Activated T-cell treated with anti-CD3 and anti-CD28 coated beads, Interleukin-2, amount 50 U/mL, for 1 hour (primary cell): Measurements from ENCODE around the gene LIMD2.
A peak's percentile ranks its signal among the peaks of the same experiment; 100 is the strongest.

Source experiments
- DNase-seq: peaks from one replicate; pipeline ENCODE4 v3.0.0-alpha.2; 2020

LIMD2 gene

DNA sequence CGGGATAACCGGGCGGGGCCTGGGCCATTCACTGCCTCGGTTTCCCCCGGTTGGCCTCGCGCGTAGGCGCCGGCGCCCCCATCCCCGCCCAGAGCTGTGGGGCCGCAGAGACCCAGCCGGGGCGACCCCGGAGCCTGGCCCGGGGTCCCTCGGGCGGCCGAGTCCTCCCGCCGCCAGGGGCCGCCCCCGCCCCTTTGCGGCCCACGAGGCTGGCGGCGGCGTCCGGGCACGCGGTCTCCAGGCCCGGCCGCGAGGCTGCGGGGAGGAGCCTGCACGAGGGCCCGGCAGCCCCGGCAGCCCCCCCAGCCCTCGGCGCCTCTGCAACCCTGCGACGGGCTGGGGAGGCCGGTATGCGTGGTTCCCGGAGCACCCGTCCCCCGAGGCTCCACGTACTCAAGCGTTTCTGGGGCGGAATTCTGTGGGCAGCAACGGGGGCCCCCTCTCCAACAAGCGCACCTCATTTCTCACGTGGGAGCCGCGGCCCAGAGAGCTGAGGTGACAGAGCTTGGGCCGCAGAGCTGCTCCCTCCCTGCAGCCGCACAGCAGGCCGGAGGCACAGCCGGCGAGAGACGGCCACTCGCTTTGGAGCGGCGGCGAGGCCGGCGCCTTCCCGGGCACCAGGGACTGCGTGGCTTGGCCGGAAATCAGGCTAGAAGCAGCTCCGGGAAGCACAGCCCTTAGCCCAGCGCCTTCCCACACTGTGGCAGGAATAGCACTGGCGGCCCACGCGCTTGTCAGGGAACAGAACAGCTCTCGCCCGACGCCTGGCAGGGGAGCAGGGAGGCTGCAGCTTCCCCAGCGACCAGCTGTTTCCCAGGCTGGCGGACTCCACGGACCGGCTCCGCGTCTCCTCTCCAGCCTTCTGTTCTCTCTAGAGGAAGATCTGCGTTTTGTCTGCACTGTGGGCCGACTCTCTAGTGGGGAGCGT, 867 bp upstream of the LIMD2 start:
- DNase-seq: peak; percentile 69

DNA sequence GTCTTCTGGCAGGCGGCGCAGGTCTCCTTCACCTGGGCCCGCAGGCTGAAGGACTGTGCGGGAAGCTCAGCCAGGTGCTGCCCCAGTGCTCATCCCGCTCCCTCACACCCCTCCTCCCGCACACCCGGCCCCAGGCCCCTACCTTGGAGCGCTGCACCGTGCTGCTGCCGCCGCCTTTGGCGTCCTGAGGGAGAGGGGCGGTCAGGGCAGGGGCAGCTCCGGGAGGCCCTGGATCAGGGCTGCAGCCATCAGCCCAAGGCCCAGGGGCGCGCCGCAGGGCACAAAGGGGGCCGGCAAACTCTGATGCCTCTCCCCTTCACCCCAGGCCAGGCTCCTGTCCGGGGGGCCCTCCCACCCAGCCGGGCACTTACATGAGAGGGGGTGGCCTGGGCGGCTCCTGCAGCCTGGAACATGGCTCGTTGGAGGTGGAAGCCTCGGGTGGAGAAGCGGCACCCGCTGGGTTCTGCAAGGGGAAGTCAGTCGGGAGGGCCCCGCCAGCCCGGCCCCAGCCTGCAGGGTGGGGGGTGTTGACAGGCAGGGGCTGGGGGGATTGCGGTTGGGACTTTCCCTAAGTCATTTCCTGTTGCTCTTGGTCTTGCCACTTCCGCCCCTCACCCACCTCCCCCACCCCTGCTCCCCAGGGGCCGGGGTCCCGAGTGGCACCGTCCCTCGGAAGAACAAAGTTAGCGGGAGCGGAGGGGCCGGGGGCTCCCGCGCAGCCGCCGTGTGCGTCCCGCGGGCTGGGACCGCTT, 863 bp downstream of the LIMD2 start:
- peak; percentile 83 for DNase-seq

DNA sequence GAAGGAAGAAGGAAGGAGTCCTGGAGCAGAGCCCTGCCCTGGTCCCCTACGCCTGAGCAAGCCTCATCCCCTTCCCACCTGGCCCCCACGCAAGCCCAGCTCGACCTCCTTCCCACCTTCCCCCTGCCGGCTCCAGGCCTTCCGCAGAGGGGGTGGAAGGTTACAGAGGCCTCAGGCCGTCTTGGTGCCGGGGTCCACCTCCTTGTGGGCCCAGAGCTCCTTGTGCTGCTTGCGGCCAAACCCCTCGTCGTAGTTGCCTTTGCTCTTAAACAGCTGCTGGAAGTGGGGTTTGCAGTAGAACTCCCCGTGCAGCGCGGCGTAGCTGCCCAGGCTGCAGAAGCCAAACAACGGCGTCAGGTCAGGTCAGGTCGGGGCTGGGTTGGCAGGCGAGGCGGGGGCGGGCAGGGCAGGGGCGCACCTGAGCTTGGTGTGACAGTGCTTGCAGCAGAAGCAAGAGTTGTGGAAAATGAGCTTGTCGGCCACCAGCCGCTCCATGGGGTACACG, 1.5 kb downstream of the LIMD2 start:
- DNase-seq: no peak

DNA sequence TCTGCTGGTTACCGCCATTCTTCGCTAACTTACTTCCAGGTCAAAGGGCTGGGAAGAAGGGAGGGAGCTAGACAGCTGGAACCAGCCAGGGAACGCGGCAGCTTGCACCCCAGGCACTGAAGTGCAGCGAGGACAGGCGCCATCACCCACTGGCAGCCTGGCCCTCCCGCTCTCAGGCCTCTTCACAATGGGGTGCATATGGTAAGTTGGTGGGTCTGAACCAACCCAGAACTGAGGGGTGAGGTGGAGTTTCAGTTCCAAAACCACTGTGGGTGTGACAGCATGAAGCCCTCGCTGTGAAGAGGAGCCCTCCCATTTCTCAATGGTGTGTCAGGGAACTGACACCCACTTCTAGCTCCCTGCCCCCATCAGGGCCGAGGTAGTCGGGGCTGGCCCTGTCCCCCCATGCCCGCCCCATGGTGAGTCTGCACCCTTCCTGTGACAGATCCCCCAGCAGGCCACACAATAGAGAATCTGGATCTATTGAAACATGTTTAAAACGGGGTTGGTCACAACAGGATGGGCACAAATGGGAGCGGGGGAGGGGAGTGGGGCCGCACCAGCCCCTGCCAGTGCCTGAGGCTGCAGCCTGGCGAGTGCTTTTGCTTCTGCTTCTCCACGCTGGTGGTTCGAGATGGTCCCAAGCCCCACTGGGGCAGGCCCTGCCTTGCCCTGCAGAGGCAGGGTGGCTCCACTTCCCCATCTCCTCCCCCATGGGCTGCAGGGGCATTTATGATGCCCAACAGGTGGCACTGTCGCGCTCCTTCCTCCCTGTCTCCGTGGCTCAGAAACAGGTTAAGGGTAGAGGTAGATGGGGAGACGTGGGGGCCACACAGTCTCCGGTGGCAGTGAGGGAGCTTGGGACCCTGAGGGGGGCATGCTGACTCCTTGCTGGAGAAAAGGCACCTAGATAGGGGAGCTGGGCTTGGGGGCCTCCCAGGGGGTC, 2.3 kb downstream of the LIMD2 start:
- DNase-seq: peak; percentile 86

DNA sequence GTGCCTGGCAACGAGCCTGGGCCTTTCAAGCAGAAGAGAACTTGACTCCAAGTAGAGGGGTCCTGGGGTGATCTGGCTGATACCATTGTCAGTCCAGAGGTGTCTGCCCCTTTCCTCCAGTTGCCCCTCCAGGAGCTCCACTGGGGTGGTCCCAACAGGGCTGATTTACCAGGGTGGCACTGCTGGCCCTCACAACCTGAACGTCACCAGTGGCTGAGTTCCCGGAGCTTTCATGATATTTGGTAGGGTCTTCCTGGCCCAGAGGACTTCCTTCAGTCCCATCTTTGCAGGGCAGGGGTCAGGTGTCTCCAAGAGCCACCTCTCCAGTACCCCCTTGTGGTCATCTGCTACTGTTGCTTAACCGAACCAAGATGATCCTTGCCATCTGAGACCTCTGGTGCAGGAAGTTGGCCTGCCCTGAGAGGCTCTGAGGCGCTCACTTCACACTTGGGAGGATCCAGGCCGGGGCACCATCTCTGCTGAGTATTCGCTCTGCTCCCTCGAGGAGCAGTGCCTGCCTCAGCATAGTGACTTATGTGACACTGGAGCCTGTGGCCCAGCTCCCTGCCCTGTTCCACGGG, 3.5 kb downstream of the LIMD2 start:
- DNase-seq: peak; percentile 60

DNA sequence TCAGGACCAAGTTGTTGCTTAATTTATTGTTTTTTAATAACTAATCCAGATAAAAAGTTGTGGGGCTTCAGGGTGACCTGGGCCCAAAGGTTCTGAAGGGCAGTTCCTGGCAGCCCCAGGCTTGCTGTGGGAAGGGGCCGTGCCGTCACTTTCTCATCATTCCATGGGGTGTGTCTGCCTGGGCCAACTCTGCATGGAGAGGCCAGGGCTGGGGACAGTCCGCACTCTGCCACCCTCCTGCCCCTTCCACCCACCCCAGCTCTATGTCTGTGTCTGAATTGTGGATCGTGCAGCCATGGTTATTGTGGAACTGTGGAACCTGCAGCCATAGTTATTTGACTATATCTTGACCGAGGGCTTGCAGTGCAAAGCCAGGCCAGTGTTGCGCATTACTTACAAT, 4.0 kb downstream of the LIMD2 start:
- peak; percentile 48 for DNase-seq

DNA sequence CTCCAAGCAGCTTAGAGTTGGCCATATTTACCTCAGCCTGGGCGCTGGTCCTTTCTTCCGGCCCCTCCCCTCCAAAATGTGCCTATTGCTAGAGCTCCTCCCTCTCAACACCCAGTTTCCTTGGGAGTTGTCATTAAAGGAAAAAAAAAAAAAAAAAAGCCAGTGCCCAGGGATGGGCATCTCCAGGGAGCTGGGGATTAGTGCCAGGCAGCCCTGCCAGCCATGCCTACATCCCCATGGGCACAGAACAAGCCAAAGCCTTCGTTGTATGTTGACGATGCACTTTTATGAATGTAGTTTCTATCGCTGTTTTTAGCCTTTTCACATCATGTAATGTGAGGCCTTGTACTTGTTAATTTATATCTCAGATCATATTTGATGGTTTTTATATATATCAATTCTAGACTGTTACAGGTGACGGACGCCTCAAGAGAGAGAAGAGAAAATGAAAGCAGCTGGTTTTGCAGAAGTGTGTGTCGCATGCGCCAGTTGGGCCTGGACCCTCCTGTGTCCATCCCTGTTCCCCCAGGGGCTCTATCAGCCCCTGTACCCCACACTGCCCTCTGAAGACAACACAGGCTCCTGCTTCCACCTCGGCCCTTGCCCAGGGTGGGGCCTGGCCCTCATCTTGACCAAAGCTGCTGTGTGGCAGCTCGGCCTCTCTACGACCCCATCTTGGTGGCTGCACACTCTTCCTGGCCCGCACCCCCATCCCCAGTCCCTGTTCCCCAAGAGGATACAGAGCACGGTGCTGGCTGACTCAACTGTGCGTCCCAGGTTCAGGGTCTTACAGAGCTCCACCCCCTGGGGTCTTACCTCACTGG, 4.8 kb downstream of the LIMD2 start:
- peak; percentile 53 for DNase-seq

DNA sequence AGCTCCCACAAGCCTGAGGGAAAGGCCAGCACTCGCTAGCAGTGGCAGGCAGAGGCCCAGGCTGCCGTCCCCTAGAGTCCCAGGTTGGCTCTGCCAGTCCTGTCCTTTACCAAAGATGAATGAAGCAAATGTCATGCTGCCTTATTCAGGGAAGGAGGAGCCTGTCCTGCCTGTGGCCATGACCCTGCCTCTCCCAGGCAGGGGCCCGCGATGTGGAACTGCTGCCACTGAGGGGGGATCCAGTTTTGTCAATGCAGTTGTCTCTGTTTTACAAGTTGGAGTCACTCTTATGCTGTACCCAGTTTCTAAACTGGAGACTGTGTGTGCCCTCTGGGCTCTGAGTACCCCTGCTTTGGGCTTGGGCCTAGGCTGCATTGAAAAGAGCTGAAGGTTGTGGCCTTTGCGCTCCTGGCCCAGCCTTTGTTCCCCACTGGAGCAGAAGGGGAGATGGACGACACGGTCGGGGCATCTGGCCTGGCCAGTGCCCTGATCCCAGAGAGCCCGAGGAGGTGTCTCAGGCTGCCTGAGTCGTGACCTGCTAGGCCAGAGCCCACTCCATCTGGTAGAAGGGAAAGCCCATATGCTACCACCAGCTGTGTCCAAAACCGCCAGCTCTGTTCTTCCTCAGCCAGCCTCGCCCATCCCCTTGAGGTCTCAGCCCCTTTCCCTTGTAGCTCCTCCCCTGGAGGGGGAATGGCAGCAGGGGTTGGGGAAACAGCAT, 5.5 kb downstream of the LIMD2 start:
- peak; percentile 34 for DNase-seq

DNA sequence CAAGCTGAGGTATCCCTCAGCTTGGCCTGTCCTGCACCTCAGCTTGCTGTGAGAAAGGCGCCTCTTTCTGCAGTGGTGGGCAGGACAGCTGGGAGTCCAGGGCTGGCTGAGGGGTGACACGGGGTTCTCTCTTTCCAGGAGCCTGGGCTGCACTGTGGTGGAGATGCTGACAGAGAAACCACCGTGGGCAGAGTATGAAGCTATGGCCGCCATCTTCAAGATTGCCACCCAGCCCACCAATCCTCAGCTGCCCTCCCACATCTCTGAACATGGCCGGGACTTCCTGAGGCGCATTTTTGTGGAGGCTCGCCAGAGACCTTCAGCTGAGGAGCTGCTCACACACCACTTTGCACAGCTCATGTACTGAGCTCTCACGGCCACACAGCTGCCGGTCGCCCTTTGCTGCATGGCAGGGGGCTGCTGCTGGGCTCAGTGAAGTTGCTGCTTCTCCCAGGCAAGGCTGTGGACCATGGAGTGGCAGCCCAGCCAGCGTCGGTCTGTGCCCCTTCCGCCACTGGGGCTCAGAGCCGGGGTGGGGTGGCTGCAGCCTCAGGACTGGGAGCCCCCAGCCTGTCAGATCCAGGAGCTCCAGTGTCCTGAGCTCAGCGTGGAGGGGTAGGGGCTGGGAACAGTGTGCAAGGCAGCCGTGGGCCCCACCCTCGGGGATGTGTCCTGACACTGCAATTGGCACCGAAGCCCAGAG, 6.4 kb downstream of the LIMD2 start:
- DNase-seq: no peak

DNA sequence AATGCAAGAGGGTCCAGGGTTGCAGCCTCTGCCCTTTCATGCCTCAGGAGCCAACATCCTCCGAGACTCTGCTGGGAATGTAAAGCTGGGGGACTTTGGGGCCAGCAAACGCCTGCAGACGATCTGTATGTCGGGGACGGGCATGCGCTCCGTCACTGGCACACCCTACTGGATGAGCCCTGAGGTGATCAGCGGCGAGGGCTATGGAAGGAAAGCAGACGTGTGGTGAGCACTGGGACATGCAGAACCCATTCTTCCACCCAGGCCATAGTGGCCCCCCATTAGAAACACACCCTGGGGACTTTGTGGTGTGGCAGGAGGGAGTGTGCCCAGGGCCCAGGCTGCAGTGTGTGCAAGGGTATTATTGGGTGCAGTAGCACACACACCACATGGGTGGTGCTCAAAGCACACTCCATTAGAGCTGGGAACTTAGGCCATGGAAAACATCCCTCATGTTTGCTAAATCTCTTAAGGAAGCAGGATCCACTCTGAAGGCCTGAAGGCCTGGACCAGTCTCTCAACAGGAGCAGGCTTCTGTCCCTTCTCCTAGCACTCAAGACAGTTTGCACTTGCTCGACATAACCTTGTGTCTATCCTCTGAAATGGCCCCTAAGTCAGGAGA, 7.6 kb downstream of the LIMD2 start:
- DNase-seq: no peak

DNA sequence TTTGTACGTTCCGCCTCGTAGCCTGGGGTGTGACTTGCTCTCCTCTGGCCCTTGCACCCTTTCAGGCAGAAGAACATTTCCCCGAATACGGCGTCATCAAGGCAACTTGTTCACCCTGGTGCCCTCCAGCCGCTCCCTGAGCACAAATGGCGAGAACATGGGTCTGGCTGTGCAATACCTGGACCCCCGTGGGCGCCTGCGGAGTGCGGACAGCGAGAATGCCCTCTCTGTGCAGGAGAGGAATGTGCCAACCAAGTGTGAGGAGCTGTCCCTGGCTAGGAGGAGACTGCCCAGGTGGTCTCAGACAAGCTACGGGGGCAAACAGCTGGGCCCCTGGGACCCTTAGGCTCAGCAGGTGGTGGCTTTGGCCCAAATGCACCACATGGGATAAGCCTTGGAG, 10.4 kb downstream of the LIMD2 start:
- DNase-seq: no peak

DNA sequence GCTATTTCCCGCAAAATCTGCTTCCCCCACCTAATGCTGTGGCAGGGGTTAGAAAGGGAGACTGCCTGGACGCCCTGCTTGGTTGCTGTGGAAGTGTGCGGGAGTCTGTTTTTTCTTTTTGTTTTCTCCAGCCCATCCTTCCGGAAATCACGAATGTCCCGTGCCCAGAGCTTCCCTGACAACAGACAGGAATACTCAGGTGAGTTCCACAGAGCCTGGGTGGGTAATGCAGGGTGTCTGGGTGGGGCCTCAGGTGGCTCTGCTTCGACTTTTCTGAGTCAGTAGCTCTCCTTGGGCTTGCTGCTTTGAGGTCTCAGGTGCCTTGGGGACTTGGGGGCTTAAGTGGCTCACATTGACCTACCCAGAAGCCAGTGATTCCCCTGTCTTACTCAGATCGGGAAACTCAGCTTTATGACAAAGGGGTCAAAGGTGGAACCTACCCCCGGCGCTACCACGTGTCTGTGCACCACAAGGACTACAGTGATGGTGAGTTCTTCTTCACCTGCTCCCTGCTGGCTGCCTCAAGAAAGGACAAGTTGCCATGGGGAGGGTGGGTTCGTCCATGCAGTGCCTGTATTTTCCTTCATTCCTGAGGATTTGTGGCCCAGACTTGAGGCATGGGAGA, 11.4 kb downstream of the LIMD2 start:
- no peak for DNase-seq

DNA sequence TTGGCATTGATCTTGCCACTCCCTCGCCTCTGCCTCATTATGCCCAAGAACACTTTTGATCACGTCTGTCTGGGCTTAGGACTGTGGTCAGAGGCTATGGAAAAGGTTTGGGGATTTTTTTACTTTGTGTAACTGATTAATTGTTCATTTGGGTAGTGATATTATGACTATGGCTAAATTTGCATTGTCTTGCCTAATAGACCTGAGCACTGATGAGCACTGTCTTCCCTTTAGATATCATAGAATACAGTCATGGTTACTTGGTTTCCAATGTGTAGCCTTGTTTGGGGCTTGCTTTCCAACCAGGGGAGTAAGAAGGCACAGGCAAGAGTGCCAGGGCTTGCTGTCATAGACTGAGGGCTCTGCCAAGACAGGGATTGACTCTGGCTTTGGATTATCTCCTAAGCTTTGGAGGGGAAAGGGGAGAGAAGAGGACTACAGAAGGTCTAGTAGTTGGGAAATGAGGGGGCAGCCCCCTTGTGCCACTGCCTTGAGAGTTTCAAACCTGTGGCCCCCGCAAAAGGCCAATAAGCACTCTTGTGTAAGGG, 13.7 kb downstream of the LIMD2 start:
- DNase-seq: no peak

DNA sequence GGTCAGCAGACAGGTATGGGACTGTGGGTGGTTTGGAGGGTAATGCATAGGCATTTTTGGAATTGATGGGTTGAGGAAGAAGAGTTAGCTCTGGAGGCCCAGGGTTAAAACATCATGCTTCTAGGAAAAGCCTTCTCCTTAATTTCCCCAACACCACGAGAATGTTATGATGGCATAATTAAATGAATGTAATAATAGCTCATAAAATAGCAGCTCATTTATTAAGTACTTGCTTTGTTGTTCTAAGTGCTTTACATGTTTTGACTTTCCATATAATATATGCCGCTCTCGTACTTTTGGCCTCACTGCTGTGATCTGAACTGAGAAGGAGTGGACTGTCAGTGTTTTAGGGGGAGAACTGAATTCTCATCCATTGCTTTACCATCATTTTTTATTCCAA, 14.3 kb downstream of the LIMD2 start:
- DNase-seq: no peak

DNA sequence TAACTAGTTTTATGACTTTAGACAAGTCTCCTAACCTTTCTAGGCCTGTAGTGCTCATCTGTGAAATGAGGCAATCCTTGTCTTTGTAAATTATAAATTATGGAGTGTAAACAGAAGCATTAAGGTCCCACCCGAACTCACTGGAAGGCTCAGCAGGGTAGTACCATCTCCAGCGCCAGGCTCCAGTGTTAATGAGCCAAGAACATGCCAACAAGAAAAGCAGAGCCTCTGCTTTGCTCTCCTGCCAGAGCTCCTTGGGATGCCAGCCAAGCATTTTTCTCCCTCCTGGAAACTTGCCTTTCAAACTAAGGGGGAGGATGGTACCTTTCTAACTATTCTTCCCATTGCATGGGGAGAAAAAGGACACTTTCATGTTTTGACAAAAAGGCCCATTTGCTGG, 14.9 kb downstream of the LIMD2 start:
- DNase-seq: no peak

DNA sequence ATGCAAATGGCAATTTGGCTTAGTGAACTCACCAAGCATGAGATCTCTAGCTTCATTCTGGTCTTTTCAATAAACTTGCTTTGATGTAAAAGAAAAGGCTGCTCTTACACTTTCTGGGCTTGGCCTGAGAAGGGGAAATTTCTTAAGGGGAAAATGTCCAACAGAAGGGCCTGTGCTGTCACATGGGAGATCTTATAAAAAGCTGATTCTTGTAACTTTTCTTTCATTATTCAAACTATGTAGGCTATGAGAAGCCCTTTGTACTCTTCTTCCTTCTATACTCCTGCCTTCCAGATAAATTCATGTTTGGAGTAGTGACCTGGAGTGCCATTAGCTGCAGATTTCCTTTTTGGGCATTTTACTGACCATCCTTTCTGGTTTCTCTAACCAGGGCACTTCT, 16.9 kb downstream of the LIMD2 start:
- no peak for DNase-seq

DNA sequence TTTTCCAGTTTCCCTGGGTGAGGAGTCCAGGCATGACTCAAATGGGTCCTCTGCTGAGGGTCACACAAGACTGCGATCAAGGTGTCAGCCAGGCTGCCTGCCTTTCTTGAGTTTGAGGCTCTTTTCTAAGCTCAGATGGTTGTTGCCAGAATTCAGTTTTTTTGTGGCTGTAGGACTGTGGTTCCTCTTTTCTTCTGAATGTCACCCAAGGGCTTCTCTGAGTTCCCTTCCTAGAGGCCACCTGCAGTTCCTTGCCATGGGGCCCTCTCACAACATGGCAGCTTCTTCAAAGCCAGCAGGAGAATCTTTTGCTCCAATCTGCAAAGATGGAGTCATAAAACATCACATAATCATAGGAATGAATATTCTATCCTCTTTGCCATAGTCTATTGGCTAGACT, 17.5 kb downstream of the LIMD2 start:
- DNase-seq: no peak

DNA sequence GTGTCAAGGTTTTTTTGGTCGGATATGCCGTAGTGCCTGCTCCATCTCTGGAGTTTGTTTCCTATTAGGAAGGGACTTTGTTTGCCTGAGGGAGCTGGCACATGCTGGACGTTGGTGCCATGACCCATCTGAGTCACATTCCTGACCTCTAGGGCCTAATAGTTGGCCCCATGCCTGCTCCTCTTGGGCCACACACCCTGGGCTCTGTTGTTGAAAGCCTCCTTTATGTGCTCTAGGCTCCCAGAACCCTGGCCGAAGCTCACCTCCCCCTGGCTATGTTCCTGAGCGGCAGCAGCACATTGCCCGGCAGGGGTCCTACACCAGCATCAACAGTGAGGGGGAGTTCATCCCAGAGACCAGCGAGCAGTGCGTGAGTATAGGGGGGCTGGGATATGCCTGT, 18.4 kb downstream of the LIMD2 start:
- no peak for DNase-seq

DNA sequence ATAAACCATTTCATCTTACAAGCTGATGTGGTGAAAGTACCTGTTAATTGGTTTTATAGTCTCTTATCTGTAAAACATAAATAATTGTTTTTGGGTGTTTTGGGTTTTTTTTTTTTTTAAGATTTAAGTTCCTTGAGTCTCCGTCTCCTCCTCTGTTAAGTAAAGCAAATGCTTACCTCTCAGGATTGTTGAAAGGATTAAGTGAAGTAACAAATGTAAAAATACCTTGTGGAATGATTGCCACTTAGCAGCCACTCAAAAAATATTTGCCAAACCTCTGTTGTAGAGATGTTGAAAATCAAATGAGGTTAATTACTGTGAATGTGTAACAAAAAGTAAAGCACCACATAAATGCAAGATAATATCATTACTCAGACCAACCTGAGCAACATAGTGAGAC, 19.2 kb downstream of the LIMD2 start:
- DNase-seq: no peak
